Measurements from ENCODE around the gene OCSTAMP.

The OCSTAMP gene

DNA sequence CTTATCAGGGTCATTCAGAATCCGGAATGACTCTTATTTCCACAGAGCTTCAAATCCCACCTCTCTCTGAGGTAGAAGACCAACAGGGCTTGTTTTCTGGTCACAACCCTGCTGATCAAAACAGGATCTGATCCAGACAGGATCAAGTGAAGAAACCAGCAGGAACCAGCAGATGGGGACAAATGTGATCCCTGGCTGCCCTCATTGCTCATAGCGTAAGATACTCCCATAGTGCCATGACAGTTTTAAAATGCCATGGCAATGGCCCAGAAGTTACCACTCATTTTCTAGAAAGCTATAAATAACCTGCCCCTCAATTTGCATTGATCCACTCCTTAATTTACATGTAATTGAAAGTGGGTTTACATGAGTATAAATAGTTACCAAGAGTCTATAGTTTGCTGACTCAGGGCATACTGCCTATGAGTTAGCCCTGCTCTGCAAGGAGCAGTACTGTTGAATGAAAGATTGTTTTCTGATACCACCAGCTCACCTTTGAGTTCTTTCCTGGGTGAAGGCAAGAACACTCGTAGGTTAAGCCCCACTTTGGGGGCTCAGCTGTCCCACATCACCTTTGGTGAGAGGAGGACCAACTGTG is 30.9 kb downstream of the OCSTAMP start:
- DNase-seq (ENCODE audit: low spot score): no peak

GRCh38 chr20:46512943-46513844 is 37.3 kb downstream of the OCSTAMP start, which contains the start of gene ZNF334:
ZNF334 (minus strand) TSS chr20:46513559; CDS start chr20:46512102, 1,457 bp downstream.
- peak; percentile 86 for DNase-seq (ENCODE audit: low spot score)

DNA sequence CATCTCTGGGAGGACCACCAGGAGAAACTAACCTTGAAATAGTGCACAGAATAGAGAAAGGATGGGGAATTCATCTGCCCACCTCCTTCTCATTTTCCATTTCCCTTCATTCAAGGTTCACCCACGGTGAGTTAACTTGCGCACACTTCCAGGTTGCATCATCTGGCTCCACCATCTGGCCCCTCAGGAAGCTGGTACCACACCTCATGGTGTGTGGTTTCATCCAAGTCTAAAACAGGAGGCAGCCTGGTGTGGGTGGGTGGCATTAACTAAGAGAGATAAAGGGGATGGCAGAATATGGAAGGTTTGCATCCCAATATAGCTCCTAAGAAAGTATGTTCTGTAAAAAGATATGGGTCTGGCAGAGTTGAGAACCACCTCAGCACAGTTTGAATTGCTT is 40.9 kb downstream of the OCSTAMP start:
- no peak for DNase-seq (ENCODE audit: low spot score)

DNA sequence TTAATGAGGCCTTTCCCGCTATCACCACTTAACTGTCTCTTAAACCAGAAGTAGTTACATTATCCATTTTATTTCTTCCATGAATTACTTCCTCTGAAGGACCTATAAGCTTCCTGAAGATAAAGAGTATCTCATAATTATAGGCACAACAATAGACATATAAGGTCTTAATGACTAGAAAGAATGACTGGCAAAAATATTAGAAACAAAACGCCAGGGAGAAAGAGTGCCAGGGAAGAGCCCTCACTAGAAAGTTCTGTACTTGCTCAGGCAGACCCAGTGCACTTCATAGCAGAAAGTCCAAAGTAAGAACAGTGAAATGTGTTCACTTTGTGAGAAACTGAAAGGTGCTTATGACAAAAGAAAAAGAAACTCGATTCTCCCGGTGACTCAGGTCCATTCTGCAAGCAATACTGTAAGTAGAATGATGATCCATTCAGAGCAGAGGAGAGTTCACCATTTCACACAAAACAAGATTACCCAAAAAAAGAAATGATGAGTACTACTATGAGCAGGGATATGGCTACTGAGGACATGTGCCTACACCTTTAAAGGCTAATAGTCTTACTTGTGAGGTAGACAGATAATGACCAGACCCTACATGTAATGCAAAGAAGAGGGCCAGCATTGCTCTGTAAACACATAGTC is 42.6 kb downstream of the OCSTAMP start:
- DNase-seq (ENCODE audit: low spot score): no peak

DNA sequence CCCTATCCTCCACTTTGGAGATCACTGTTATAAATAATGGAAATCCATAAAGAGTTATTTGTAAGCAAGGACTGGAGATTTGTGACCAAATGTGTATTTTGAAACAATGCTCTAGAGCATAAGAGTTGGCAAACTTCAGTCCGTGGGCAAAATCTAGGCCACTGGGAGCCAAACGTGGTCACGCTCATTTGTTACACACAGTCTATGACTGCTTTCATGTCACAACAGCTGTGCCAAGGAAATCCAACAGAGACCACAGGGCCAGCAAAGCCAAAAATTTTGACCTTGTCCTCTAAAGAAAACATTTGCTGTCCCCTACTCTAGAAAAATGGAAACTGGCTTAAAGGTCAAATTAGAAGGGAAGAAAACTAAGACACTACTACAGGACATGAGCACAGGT is 44.9 kb downstream of the OCSTAMP start:
- DNase-seq (ENCODE audit: low spot score): no peak

GRCh38 chr20:46501961-46502360 is 48.5 kb downstream of the OCSTAMP start:
- DNase-seq (ENCODE audit: low spot score): no peak

GRCh38 chr20:46501337-46501942 is 49.0 kb downstream of the OCSTAMP start:
- DNase-seq (ENCODE audit: low spot score): no peak

DNA sequence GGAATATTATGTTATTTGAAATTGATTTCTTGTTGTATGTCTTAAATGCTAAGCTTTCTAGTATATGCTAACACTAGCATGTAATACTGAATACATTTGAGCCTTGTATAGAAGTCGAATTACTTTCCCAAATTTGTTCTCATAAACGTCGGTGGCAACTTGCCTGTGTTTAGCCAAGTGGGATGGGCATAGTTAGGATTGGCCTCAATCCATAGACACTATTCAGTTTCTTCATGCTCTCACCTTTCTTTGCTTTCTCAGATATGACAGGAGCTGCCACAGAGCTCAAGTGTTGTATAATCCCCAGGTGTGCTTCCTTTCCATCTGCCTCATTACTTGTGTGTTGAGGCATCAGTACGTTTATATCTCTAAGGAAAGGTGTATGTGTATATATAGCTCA is 56.4 kb downstream of the OCSTAMP start:
- no peak for DNase-seq (ENCODE audit: low spot score)

DNA sequence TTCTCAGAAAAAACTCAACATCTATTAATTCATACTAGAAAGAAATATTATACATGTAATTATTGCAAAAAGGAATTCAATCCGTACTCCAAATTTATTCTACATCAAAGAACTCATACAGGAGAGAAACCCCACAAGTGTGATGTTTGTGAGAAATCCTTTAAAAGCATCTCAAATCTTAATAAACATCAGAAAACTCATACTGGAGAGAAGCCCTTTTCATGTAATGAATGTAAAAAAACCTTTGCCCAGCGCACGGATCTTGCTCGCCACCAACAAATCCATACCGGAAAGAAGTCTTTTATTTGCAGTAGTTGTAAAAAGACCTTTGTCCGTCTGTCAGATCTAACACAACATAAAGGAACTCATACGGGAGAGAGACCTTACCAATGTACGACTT is 59.1 kb downstream of the OCSTAMP start:
- DNase-seq (ENCODE audit: low spot score): no peak
